ENCODE measurements around the gene PPP3CA. TPM values are rescaled to one million over a fixed set of nuclear protein-coding genes. Genes with fewer than 3 reads are reported as not detected.
A peak's percentile ranks its signal among the peaks of the same experiment; 100 is the strongest.
"Not testable (repeated sequence)": the region's sequence is repeated elsewhere in the genome, so short reads cannot be mapped to it uniquely, and the experiment has no call there.

PPP3CA gene
- total RNA-seq, 2 donors from 2014 or later: 11.3 to 15.6 TPM

DNA sequence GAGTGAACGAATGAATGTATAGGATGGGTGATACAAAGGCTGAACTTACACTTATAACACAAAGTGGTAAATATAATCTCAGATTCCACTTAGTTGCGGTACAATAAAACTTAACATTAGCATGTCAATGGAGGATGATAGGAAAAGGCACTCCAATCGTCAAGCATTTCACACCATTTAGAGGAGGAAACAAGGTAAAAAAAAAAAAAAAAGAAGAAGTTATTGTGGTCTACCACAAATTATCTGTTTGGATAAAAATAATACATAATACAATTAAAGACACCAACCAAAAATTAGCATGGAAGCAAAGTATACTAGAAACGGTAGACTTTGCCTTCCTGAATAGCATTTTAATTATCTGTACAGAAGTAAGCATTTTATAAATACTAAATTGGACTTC, 205.5 kb downstream of the PPP3CA start:
- ATAC-seq (replicated peaks in 1 of 2): no peak
- Mint-ChIP-seq H3K9me3 (peaks cover 0 to 2% of the 10 kb centered on the region in 2 donors), H3K27ac (no peak overlapping the region), H3K27me3 (ENCODE audit: low read depth) (no peaks in the 10 kb centered on the region), H3K4me1 (ENCODE audit: low read depth) (peaks cover 10% of the 10 kb centered on the region), H3K4me3 (no peak overlapping the region), H3K36me3 (ENCODE audit: insufficient read depth in 2 of 2) (no peaks in the 10 kb centered on the region)
- no peak for DNase-seq

DNA sequence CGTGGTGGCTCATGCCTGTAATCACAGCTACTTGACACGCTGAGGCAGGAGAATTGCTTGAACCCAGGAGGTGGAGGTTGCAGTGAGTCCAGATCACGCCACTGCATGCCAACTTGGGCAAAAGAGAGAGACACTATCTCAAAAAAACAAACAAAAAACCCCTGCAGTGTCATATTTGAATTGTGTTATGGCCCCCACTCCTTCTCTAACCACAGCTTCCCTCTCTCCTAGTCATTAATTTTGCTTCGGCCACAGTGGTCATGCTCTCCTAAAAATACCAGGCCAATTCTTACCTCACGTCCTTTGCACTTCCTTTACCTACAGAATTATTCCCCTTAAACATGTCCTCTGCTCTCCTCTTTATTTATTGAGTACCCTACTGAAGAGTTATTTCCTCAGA, 206.1 kb downstream of the PPP3CA start:
- H3K4me1 Mint-ChIP-seq (ENCODE audit: low read depth): peaks cover 11% of the 10 kb centered on the region

DNA sequence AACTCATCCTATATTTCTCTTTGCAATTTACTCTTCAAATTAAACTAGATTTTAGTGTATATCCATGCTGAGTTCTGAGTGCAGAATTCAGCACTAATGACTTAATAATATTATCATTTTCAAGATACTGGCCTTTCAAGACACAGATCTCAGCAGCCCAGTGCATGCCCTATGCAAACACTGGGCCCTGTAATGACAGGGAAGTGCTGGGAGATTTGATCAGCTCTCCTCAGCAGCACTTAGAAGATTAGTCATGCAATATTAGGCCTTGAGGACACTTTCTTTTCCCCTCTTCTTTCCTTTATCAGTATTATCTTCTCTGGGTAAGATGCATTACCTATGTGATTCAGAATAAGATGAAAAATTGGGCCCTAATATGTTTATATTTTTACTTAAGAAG, 207.1 kb downstream of the PPP3CA start:
- H3K36me3 Mint-ChIP-seq (ENCODE audit: insufficient read depth in 2 of 2): no peaks in the 10 kb centered on the region
- ATAC-seq (replicated peaks in 1 of 2) (no peak), DNase-seq (no peak)
- H3K4me1 Mint-ChIP-seq (ENCODE audit: low read depth): peaks cover 21% of the 10 kb centered on the region
- H3K27ac Mint-ChIP-seq: no peak overlapping the region
- no peak overlapping the region for H3K4me3 Mint-ChIP-seq
- H3K9me3 Mint-ChIP-seq: peaks cover 0 to 2% of the 10 kb centered on the region in 2 donors
- no peaks in the 10 kb centered on the region for H3K27me3 Mint-ChIP-seq (ENCODE audit: low read depth)

More for the DNA sequence above, 206.1 kb downstream of the PPP3CA start:
- Mint-ChIP-seq H3K36me3 (ENCODE audit: insufficient read depth in 2 of 2) (no peaks in the 10 kb centered on the region), H3K27me3 (ENCODE audit: low read depth) (no peaks in the 10 kb centered on the region), H3K27ac (no peak overlapping the region), H3K4me3 (no peak overlapping the region), H3K9me3 (peaks cover 0 to 2% of the 10 kb centered on the region in 2 donors)
- ATAC-seq (replicated peaks in 1 of 2) (no peak), DNase-seq (no peak)

- Mint-ChIP-seq H3K4me1 (ENCODE audit: low read depth) (peaks cover 17% of the 10 kb centered on the region), H3K27ac (no peak overlapping the region), H3K9me3 (peaks cover 5 to 11% of the 10 kb centered on the region in 2 donors), H3K27me3 (ENCODE audit: low read depth) (no peaks in the 10 kb centered on the region), H3K4me3 (no peak overlapping the region), H3K36me3 (ENCODE audit: insufficient read depth in 2 of 2) (peaks cover 7 to 12% of the 10 kb centered on the region in 2 donors)
- ATAC-seq (replicated peaks in 1 of 2) (no peak), DNase-seq (no peak)
Observed at GRCh38 chr4:101136373-101137370, 210.7 kb downstream of the PPP3CA start.

DNA sequence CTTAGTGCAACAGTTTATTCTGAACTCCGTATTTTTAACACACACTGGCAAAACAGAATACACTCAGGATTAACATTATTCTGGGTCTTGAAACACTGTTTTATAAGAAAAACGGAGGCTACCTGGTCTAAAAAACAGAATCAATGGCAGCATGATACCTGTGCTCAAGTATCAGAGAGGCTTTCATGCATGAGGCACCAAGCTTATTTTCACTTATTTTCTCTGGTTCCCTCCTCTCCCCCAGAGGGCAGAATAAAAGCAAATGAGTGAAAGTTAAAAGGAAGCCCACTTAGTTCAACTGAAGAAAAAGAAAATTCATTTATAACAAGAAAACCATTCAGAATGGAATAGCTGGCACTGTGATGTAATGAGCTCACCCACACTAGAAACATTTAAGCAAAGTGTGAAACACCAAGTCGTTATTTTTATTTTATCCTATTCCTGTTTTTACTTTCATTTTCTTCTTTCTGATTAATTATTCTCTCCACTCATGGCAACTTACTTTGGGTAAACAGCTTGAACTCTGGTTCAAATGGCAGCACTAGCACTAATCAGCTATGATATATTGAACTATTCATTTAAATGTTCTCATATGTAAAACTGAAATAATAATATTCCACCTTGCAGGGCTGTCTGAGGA, 211.8 kb downstream of the PPP3CA start:
- H3K4me3 Mint-ChIP-seq: peak overlapping the region; percentile 44 to 66

DNA sequence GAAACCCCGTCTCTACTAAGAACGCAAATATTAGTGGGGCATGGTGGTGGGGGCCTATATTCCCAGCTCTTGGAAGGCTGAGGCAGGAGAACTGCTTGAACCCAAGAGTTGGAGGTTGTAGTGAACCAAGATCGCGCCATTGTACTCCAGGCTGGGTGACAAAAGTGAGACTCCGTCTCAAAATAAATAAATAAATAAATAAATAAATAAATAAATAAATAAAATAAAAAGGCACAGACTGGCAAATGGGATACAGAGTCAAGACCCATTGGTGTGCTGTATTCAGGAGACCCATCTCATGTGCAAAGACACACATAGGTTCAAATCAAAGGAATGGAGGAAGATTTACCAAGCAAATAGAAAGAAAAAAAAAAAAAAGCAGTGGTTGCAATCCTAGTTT, 216.3 kb downstream of the PPP3CA start:
- not testable (repeated sequence) for H3K27me3 Mint-ChIP-seq (ENCODE audit: low read depth); H3K27ac Mint-ChIP-seq; ATAC-seq (replicated peaks in 1 of 2); H3K4me3 Mint-ChIP-seq; DNase-seq
- Mint-ChIP-seq H3K36me3 (ENCODE audit: insufficient read depth in 2 of 2) (peaks cover 12 to 19% of the 10 kb centered on the region in 2 donors), H3K4me1 (ENCODE audit: low read depth) (peaks cover 15% of the 10 kb centered on the region), H3K9me3 (peaks cover 11 to 14% of the 10 kb centered on the region in 2 donors)

More for the DNA sequence above, 211.8 kb downstream of the PPP3CA start:
- Mint-ChIP-seq H3K27ac (peak overlapping the region; percentile 48), H3K27me3 (ENCODE audit: low read depth) (no peaks in the 10 kb centered on the region), H3K4me1 (ENCODE audit: low read depth) (peaks cover 12% of the 10 kb centered on the region), H3K9me3 (peaks cover 6 to 10% of the 10 kb centered on the region in 2 donors), H3K36me3 (ENCODE audit: insufficient read depth in 2 of 2) (peaks cover 7 to 14% of the 10 kb centered on the region in 2 donors)
- ATAC-seq (replicated peaks in 1 of 2) (no peak), DNase-seq (no peak)

- peaks cover 17% of the 10 kb centered on the region for H3K4me1 Mint-ChIP-seq (ENCODE audit: low read depth)
- not testable (repeated sequence) for H3K4me3 Mint-ChIP-seq; H3K27ac Mint-ChIP-seq; ATAC-seq (replicated peaks in 1 of 2); H3K27me3 Mint-ChIP-seq (ENCODE audit: low read depth); DNase-seq
- H3K9me3 Mint-ChIP-seq: peaks cover 11 to 14% of the 10 kb centered on the region in 2 donors
- H3K36me3 Mint-ChIP-seq (ENCODE audit: insufficient read depth in 2 of 2): peaks cover 10 to 19% of the 10 kb centered on the region in 2 donors
Observed at GRCh38 chr4:101128898-101129297, 218.4 kb downstream of the PPP3CA start.

GRCh38 chr4:101128473-101128872, 218.9 kb downstream of the PPP3CA start:
- Mint-ChIP-seq H3K9me3 (peaks cover 11 to 14% of the 10 kb centered on the region in 2 donors), H3K4me1 (ENCODE audit: low read depth) (peaks cover 21% of the 10 kb centered on the region), H3K27ac (no peak overlapping the region), H3K36me3 (ENCODE audit: insufficient read depth in 2 of 2) (peaks cover 10 to 15% of the 10 kb centered on the region in 2 donors), H3K4me3 (no peak overlapping the region), H3K27me3 (ENCODE audit: low read depth) (no peaks in the 10 kb centered on the region)
- no peak for DNase-seq
- no peak for ATAC-seq (replicated peaks in 1 of 2)

DNA sequence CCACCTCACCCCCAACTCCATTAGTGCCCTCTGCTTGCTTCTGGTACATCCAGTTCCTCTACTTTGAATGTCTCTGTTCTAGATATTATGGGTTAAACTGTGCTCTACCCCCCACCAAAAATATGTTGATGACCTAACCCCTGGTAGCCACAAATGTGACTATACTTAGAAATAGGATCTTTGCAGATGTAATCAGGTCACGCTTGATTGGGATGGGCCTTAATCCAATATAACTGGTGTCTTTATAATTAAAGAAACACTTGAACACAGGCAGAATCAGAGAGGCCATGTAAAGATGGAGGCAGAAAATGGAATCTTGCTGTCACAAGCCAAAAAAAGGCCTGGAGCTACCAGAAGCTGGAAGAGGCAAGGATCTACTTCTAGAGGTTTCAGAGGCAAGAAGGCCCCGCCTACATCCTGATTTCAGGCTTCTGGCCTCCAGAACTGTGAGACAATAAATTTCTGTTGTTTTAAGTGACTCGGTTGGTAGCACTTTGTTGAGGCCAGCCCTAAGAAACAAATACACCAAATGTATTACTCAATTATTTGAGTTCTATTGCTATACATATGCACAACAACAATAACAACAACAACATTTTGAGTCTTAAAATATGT, 220.0 kb downstream of the PPP3CA start:
- DNase-seq: no peak
- H3K27me3 Mint-ChIP-seq (ENCODE audit: low read depth): no peaks in the 10 kb centered on the region
- no peak overlapping the region for H3K4me3 Mint-ChIP-seq
- H3K4me1 Mint-ChIP-seq (ENCODE audit: low read depth): peaks cover 28% of the 10 kb centered on the region
- H3K27ac Mint-ChIP-seq: no peak overlapping the region
- peaks cover 8 to 9% of the 10 kb centered on the region in 2 donors for H3K9me3 Mint-ChIP-seq
- no peak for ATAC-seq (replicated peaks in 1 of 2)
- H3K36me3 Mint-ChIP-seq (ENCODE audit: insufficient read depth in 2 of 2): peaks cover 9 to 10% of the 10 kb centered on the region in 2 donors

- peaks cover 34% of the 10 kb centered on the region for H3K4me1 Mint-ChIP-seq (ENCODE audit: low read depth)
- peaks cover 5% of the 10 kb centered on the region in 2 donors for H3K36me3 Mint-ChIP-seq (ENCODE audit: insufficient read depth in 2 of 2)
- H3K27ac Mint-ChIP-seq: no peak overlapping the region
- H3K4me3 Mint-ChIP-seq: no peak overlapping the region
- H3K9me3 Mint-ChIP-seq: peaks cover 5% of the 10 kb centered on the region in 2 donors
- H3K27me3 Mint-ChIP-seq (ENCODE audit: low read depth): no peaks in the 10 kb centered on the region
- no peak for ATAC-seq (replicated peaks in 1 of 2)
- no peak for DNase-seq
Observed at GRCh38 chr4:101126059-101126458, 221.3 kb downstream of the PPP3CA start.

GRCh38 chr4:101125045-101125942, 222.0 kb downstream of the PPP3CA start:
- no peak for DNase-seq
- H3K27ac Mint-ChIP-seq: no peak overlapping the region
- no peak overlapping the region for H3K4me3 Mint-ChIP-seq
- H3K4me1 Mint-ChIP-seq (ENCODE audit: low read depth): peaks cover 34% of the 10 kb centered on the region
- ATAC-seq (replicated peaks in 1 of 2): no peak
- peaks cover 4 to 5% of the 10 kb centered on the region in 2 donors for H3K9me3 Mint-ChIP-seq
- H3K36me3 Mint-ChIP-seq (ENCODE audit: insufficient read depth in 2 of 2): peaks cover 4 to 5% of the 10 kb centered on the region in 2 donors
- H3K27me3 Mint-ChIP-seq (ENCODE audit: low read depth): no peaks in the 10 kb centered on the region

DNA sequence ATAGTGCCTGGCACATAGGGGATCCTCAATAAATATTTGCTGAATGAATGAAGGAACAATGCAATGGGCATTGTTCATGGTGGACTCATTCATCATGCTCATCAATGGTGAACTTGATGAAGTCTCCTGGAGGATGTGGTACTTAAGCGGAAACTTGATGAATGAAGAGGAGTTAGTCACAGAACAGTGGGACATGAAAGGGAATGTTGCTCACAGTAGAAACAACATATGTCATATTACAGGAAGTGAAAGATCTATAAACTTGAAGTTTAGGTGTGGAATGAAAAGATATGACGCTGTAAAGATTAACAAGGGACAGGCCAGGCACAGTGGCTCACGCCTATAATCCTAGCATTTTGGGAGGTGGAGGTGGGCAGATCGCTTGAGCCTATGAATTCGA, 224.1 kb downstream of the PPP3CA start:
- peaks cover 34% of the 10 kb centered on the region for H3K4me1 Mint-ChIP-seq (ENCODE audit: low read depth)
- no peak overlapping the region for H3K27ac Mint-ChIP-seq
- H3K4me3 Mint-ChIP-seq: no peak overlapping the region
- ATAC-seq (replicated peaks in 1 of 2) (peak; percentile 37 to 55), DNase-seq (no peak)
- H3K9me3 Mint-ChIP-seq: no peaks in the 10 kb centered on the region
- no peaks in the 10 kb centered on the region for H3K36me3 Mint-ChIP-seq (ENCODE audit: insufficient read depth in 2 of 2)
- no peaks in the 10 kb centered on the region for H3K27me3 Mint-ChIP-seq (ENCODE audit: low read depth)

Measured in activated T-cell treated with anti-CD3 and anti-CD28 coated beads, Interleukin-2, amount 50 U/mL, for 72 hours (primary cell).